ENCODE data around the gene ATP2A1.
"Not testable (repeated sequence)": the region's sequence is repeated elsewhere in the genome, so short reads cannot be mapped to it uniquely, and the experiment has no call there.

The ATP2A1 gene

GRCh38 chr16:28883221-28883996, 5.1 kb downstream of the ATP2A1 start:
- DNase-seq = no peak

- no peak for DNase-seq
Observed at GRCh38 chr16:28884045-28884444, 5.8 kb downstream of the ATP2A1 start.

GRCh38 chr16:28886945-28887344, 8.7 kb downstream of the ATP2A1 start:
- DNase-seq = no peak

- DNase-seq = not testable (repeated sequence)
Observed at GRCh38 chr16:28890355-28890754, 12.1 kb downstream of the ATP2A1 start.

- no peak for DNase-seq
Observed at GRCh38 chr16:28891964-28892890, 13.9 kb downstream of the ATP2A1 start.

- no peak for DNase-seq
Observed at GRCh38 chr16:28893291-28893690, 15.0 kb downstream of the ATP2A1 start.

- DNase-seq = no peak
Observed at GRCh38 chr16:28895609-28896008, 17.3 kb downstream of the ATP2A1 start.

- no peak for DNase-seq
Observed at GRCh38 chr16:28897826-28898225, 19.5 kb downstream of the ATP2A1 start.

GRCh38 chr16:28898266-28898665, 20.0 kb downstream of the ATP2A1 start:
- DNase-seq = no peak

GRCh38 chr16:28898942-28899341, 20.7 kb downstream of the ATP2A1 start:
- no peak for DNase-seq

GRCh38 chr16:28899882-28900590, 21.7 kb downstream of the ATP2A1 start:
- DNase-seq = no peak

- no peak for DNase-seq
Observed at GRCh38 chr16:28900601-28901000, 22.3 kb downstream of the ATP2A1 start.

- DNase-seq = no peak
Observed at GRCh38 chr16:28901862-28902261, 23.6 kb downstream of the ATP2A1 start.

GRCh38 chr16:28902909-28903308, 24.6 kb downstream of the ATP2A1 start:
- DNase-seq = no peak

- DNase-seq = no peak
Observed at GRCh38 chr16:28903344-28904042, 25.2 kb downstream of the ATP2A1 start.

GRCh38 chr16:28904363-28904762, 26.1 kb downstream of the ATP2A1 start:
- DNase-seq = no peak

- DNase-seq = no peak
Observed at GRCh38 chr16:28904828-28905227, 26.5 kb downstream of the ATP2A1 start.

- no peak for DNase-seq
Observed at GRCh38 chr16:28905229-28905754, 27.0 kb downstream of the ATP2A1 start.

- no peak for DNase-seq
Observed at GRCh38 chr16:28905800-28906372, 27.6 kb downstream of the ATP2A1 start.

- no peak for DNase-seq
Observed at GRCh38 chr16:28910086-28911031, 32.1 kb downstream of the ATP2A1 start.

GRCh38 chr16:28912558-28912957, 34.3 kb downstream of the ATP2A1 start:
- no peak for DNase-seq

Measured in stimulated activated CD4-positive, alpha-beta T cell treated with anti-CD3 and anti-CD28 coated beads, Interleukin-4, amount 100 ng/mL, for 24 hours (primary cell).